Activated CD8-positive, alpha-beta T cell treated with anti-CD3 and anti-CD28 coated beads, Interleukin-2, amount 10 ng/mL, durations not matched to agents 7 days and 5 days (primary cell): Measurements from ENCODE around the gene GALNT18. TPM values are rescaled to one million over a fixed set of nuclear protein-coding genes. Genes with fewer than 3 reads are reported as not detected.

Experiments
- ATAC-seq: fragments of 150-1000 bp; cut with Tn5 transposase; one replicate; pipeline ENCODE4 v1.10.0; 2021; ENCODE audit warnings: moderate library complexity
- CTCF ChIA-PET: fragments of 350-600 bp; sonication (Branson Sonifier 250); formaldehyde crosslinking; loops from one replicate; lab custom pipeline; 2021; ENCODE audit warnings: antibody characterized with exemption; lab: Charles Lee
- POLR2A ChIA-PET: fragments of 350-600 bp; sonication (Branson Sonifier 250); formaldehyde crosslinking; loops from one replicate; lab custom pipeline; 2021; ENCODE audit warnings: antibody characterized with exemption; lab: Charles Lee
- DNase-seq: peaks from one replicate; pipeline ENCODE4 v3.0.0-alpha.2; 2020
- H3K27ac Mint-ChIP-seq: one replicate; pipeline ENCODE4 v1.8.0; 2021; ENCODE audit warnings: mild to moderate bottlenecking, mixed read lengths
- H3K27me3 Mint-ChIP-seq: one replicate; pipeline ENCODE4 v1.8.0; 2021; ENCODE audit warnings: low read depth, mixed read lengths
- H3K36me3 Mint-ChIP-seq: one replicate; pipeline ENCODE4 v1.8.0; 2021; ENCODE audit warnings: low read depth, mixed read lengths
- H3K4me1 Mint-ChIP-seq: one replicate; pipeline ENCODE4 v1.8.0; 2021; ENCODE audit warnings: low read depth, mixed read lengths
- H3K4me3 Mint-ChIP-seq: one replicate; pipeline ENCODE4 v1.8.0; 2021; ENCODE audit warnings: mild to moderate bottlenecking, mixed read lengths
- H3K9me3 Mint-ChIP-seq: one replicate; pipeline ENCODE4 v1.8.0; 2022; ENCODE audit warnings: mixed read lengths; ENCODE audit not compliant: insufficient read depth
- total RNA-seq, 2 experiments: library from RNA; stranded (reverse); gene quantifications; one replicate each; pipeline ENCODE4 v1.2.3, GENCODE V29; 2021

Gene GALNT18
- total RNA-seq, 2 experiments from 2014 or later, result 0.23 to 0.42 TPM

- no peaks in the 10 kb centered on the region for H3K9me3 Mint-ChIP-seq
- ChIA-PET CTCF (no interaction called here), POLR2A (no interaction called here)
- H3K4me1 Mint-ChIP-seq, result no peaks in the 10 kb centered on the region
- no peak overlapping the region for H3K4me3 Mint-ChIP-seq
- H3K27ac Mint-ChIP-seq, result no peak overlapping the region
- H3K36me3 Mint-ChIP-seq, result no peaks in the 10 kb centered on the region
- ATAC-seq, result no peak
- H3K27me3 Mint-ChIP-seq, result peaks cover 2% of the 10 kb centered on the region
- no peak for DNase-seq
These were observed 331.5 kb downstream of the GALNT18 start for GRCh38 chr11:11290354-11290753.

DNA sequence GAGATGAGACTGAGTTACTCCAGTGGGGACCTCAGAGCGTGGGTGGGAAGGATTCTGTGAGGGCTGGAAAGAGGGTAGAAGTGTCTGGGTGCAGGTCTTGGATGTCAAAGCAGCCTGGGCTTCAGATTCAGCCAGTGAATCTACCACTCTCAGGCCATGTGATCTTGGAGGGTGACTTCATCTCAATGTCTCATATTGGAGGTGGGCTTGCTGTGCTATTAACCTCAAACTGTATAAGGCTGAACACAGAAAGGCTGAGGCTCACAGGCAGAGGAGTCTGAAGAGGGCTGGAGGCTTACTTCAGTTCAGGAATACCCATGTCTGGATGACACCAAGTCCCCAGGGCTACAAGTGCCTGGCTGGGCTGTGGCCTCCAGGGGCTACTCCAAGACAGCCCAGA lies 332.1 kb downstream of the GALNT18 start:
- DNase-seq (no peak), ATAC-seq (no peak)
- H3K27me3 Mint-ChIP-seq, result peaks cover 2% of the 10 kb centered on the region
- H3K36me3 Mint-ChIP-seq, result no peaks in the 10 kb centered on the region
- no peaks in the 10 kb centered on the region for H3K4me1 Mint-ChIP-seq
- CTCF ChIA-PET, result no interaction called here
- no peak overlapping the region for H3K4me3 Mint-ChIP-seq
- POLR2A ChIA-PET, result no interaction called here
- H3K9me3 Mint-ChIP-seq, result no peaks in the 10 kb centered on the region
- no peak overlapping the region for H3K27ac Mint-ChIP-seq

- Mint-ChIP-seq H3K27ac (no peak overlapping the region), H3K4me1 (no peaks in the 10 kb centered on the region), H3K9me3 (no peaks in the 10 kb centered on the region), H3K4me3 (no peak overlapping the region), H3K27me3 (peaks cover 2% of the 10 kb centered on the region), H3K36me3 (no peaks in the 10 kb centered on the region)
- CTCF ChIA-PET, result no interaction called here
- ATAC-seq, result no peak
- DNase-seq, result no peak
- POLR2A ChIA-PET, result no interaction called here
These were observed 332.7 kb downstream of the GALNT18 start for GRCh38 chr11:11288972-11289616.

GRCh38 chr11:11284481-11284880 lies 337.3 kb downstream of the GALNT18 start:
- ATAC-seq (no peak), DNase-seq (no peak)
- Mint-ChIP-seq H3K36me3 (no peaks in the 10 kb centered on the region), H3K9me3 (no peaks in the 10 kb centered on the region), H3K4me1 (peaks cover 2% of the 10 kb centered on the region), H3K27me3 (peaks cover 2% of the 10 kb centered on the region), H3K4me3 (no peak overlapping the region), H3K27ac (no peak overlapping the region)
- ChIA-PET CTCF (no interaction called here), POLR2A (no interaction called here)

- ChIA-PET CTCF (no interaction called here), POLR2A (no interaction called here)
- Mint-ChIP-seq H3K4me1 (peaks cover 2% of the 10 kb centered on the region), H3K9me3 (no peaks in the 10 kb centered on the region), H3K27me3 (peaks cover 7% of the 10 kb centered on the region), H3K27ac (no peak overlapping the region), H3K4me3 (no peak overlapping the region), H3K36me3 (no peaks in the 10 kb centered on the region)
- ATAC-seq, result no peak
- no peak for DNase-seq
These were observed 340.2 kb downstream of the GALNT18 start for GRCh38 chr11:11281626-11282025.

- POLR2A ChIA-PET, result interaction anchor here (0.5 kb wide), 1 partner anchor 599 kb away, joined by 3 read pairs; no protein-coding TSS in a partner anchor
- no peaks in the 10 kb centered on the region for H3K36me3 Mint-ChIP-seq
- ATAC-seq, result no peak
- H3K4me1 Mint-ChIP-seq, result peaks cover 2% of the 10 kb centered on the region
- H3K9me3 Mint-ChIP-seq, result no peaks in the 10 kb centered on the region
- CTCF ChIA-PET, result interaction anchor here (1.4 kb wide), 1 partner anchor 14 kb away, joined by 3 read pairs; no protein-coding TSS in a partner anchor
- H3K4me3 Mint-ChIP-seq, result no peak overlapping the region
- H3K27me3 Mint-ChIP-seq, result peaks cover 7% of the 10 kb centered on the region
- no peak for DNase-seq
- H3K27ac Mint-ChIP-seq, result no peak overlapping the region
These were observed 341.0 kb downstream of the GALNT18 start for GRCh38 chr11:11280826-11281225.

DNA sequence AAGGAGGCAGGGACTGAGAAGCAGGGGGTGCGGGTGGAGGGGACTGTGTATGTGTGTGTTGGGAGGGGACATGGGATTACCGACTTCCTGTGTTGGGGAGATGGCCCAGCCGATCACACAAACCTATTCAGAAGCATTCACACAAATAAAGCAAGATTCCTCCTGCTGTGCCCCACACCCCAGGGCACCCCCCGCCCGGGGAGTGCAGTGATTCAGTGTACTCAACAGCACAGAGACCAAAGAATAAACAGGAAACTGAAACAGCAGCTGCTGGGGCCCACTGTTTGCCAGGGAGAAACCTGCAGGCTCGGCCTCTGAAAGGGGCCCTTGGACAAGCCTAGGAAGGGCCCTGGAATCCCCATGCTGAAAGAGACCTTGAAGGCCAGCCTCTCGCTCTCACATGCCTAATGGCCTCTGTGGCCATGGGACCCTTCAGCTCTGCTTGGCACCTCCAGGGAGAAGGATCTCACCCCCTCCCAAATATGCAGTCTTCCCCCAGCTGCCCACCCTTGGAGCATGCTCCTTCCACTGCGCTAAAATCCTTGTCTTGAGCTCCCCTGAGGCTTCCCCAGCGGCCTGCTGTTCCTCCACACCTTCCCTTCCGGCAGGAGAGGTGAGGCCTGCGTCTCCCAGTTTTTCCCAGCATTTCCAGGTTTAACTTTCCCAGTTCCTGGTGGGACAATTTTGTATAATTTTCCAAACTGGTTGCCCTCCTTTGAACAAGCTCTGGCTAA lies 341.7 kb downstream of the GALNT18 start:
- Mint-ChIP-seq H3K27me3 (peaks cover 11% of the 10 kb centered on the region), H3K36me3 (no peaks in the 10 kb centered on the region), H3K27ac (no peak overlapping the region), H3K4me3 (no peak overlapping the region), H3K9me3 (no peaks in the 10 kb centered on the region), H3K4me1 (peaks cover 2% of the 10 kb centered on the region)
- ChIA-PET POLR2A (interaction anchor here (0.5 kb wide), 1 partner anchor 600 kb away, joined by 3 read pairs; no protein-coding TSS in a partner anchor), CTCF (interaction anchor here (1.4 kb wide), 1 partner anchor 13 kb away, joined by 3 read pairs; no protein-coding TSS in a partner anchor)
- ATAC-seq (no peak), DNase-seq (no peak)

GRCh38 chr11:11272254-11272653 lies 349.6 kb downstream of the GALNT18 start:
- Mint-ChIP-seq H3K36me3 (no peaks in the 10 kb centered on the region), H3K4me3 (no peak overlapping the region), H3K4me1 (no peaks in the 10 kb centered on the region), H3K27me3 (peaks cover 4% of the 10 kb centered on the region), H3K9me3 (no peaks in the 10 kb centered on the region), H3K27ac (no peak overlapping the region)
- ChIA-PET CTCF (no interaction called here), POLR2A (no interaction called here)
- ATAC-seq, result no peak
- no peak for DNase-seq

- no peaks in the 10 kb centered on the region for H3K9me3 Mint-ChIP-seq
- no peak overlapping the region for H3K4me3 Mint-ChIP-seq
- no peak for ATAC-seq
- peaks cover under 1% of the 10 kb centered on the region for H3K27me3 Mint-ChIP-seq
- ChIA-PET CTCF (no interaction called here), POLR2A (no interaction called here)
- no peaks in the 10 kb centered on the region for H3K36me3 Mint-ChIP-seq
- no peak for DNase-seq
- H3K4me1 Mint-ChIP-seq, result no peaks in the 10 kb centered on the region
- H3K27ac Mint-ChIP-seq, result no peak overlapping the region
These were observed 351.5 kb downstream of the GALNT18 start for GRCh38 chr11:11270236-11270775.

DNA sequence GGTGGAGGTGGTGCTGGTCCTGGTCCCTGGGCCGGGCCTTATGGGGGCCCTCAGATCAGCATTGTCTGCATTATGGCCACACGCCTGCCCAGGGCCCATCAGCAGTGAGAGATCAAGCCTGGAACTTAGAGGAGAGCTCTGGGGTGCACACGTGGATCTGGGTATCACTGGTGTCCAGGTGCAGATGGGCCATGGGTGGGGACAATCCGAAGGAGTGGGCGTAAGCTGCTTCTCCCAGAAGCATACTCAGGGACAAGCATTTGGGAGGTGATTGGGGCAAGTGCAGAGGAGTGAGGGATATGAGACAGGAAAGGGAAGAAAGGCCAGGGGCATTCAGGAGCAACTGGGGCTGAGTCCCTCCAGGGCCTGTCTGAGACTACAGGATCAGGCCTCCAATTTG lies 353.1 kb downstream of the GALNT18 start:
- Mint-ChIP-seq H3K4me3 (no peak overlapping the region), H3K4me1 (no peaks in the 10 kb centered on the region), H3K27ac (no peak overlapping the region), H3K9me3 (no peaks in the 10 kb centered on the region), H3K27me3 (no peaks in the 10 kb centered on the region), H3K36me3 (no peaks in the 10 kb centered on the region)
- ATAC-seq, result no peak
- DNase-seq, result no peak
- ChIA-PET POLR2A (no interaction called here), CTCF (interaction anchor here (1.0 to 3.5 kb wide), 2 partner anchors 239 to 241 kb away, joined by 3 to 14 read pairs; no protein-coding TSS in a partner anchor)

- DNase-seq, result no peak
- no peaks in the 10 kb centered on the region for H3K36me3 Mint-ChIP-seq
- no peak for ATAC-seq
- no peak overlapping the region for H3K4me3 Mint-ChIP-seq
- H3K4me1 Mint-ChIP-seq, result no peaks in the 10 kb centered on the region
- no peaks in the 10 kb centered on the region for H3K27me3 Mint-ChIP-seq
- H3K9me3 Mint-ChIP-seq, result no peaks in the 10 kb centered on the region
- no peak overlapping the region for H3K27ac Mint-ChIP-seq
- POLR2A ChIA-PET, result no interaction called here
- CTCF ChIA-PET, result interaction anchor here (1.0 to 3.5 kb wide), 2 partner anchors 238 to 240 kb away, joined by 3 to 14 read pairs; no protein-coding TSS in a partner anchor
These were observed 353.7 kb downstream of the GALNT18 start for GRCh38 chr11:11268119-11268518.

DNA sequence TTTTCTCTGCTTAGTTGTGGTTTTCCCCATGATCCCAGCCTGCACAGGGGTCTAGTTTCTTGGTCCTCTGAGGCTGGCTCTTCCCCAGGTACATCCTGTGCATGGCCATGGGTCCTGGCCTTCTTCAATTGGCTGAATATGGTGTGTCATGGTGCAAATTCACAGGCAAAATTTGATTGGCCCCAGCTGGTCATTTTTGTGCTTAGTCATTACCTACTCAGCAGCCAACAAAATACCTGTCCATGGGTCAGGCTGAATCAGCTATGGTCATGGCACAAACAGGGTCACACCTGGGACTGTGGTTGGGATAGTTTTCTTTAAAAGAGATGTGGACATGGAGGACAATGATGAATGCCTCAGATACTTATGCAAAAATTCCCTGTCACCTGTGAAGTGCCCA lies 354.5 kb downstream of the GALNT18 start:
- DNase-seq (no peak), ATAC-seq (no peak)
- CTCF ChIA-PET, result interaction anchor here (1.2 to 3.5 kb wide), 3 partner anchors 13 to 239 kb away, joined by 3 to 14 read pairs (median 3); no protein-coding TSS in a partner anchor
- Mint-ChIP-seq H3K27me3 (no peaks in the 10 kb centered on the region), H3K27ac (no peak overlapping the region), H3K36me3 (no peaks in the 10 kb centered on the region), H3K4me1 (no peaks in the 10 kb centered on the region), H3K9me3 (no peaks in the 10 kb centered on the region), H3K4me3 (no peak overlapping the region)
- POLR2A ChIA-PET, result no interaction called here
